Fibroblast of skin of left quadriceps (primary cell): ENCODE results near the gene OR4X1.
"Not testable (repeated sequence)": the region's sequence is repeated elsewhere in the genome, so short reads cannot be mapped to it uniquely, and the experiment has no call there.

Source experiments
- DNase-seq, 2 experiments: peaks; one replicate each; pipeline ENCODE4 v3.0.0-alpha.2; 2013; ENCODE audit warnings: low read depth in 2 of 2

The OR4X1 gene, protein sequence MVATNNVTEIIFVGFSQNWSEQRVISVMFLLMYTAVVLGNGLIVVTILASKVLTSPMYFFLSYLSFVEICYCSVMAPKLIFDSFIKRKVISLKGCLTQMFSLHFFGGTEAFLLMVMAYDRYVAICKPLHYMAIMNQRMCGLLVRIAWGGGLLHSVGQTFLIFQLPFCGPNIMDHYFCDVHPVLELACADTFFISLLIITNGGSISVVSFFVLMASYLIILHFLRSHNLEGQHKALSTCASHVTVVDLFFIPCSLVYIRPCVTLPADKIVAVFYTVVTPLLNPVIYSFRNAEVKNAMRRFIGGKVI

DNA sequence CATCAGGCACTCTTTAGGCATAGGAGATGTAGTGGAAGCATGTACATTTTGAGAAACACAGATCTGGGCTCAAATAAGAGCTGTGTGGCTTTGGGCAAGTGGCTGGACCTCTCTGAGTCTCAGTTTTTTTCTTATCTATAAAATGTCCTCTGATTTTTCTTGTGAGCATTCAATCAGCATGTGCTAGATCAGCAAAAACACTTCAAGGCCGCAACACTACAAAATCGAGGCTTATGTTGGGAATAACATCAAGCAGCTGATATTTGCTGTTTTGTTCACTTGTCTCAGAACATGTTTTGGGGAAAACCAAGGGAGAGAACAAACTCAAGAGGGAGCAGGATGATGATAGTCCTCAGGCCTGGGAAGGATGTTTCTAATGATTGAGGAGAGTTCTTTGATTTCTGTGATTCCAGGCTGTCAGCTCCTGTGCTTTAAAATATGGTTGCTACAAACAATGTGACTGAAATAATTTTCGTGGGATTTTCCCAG, at the start of gene OR4X1:
OR4X1 (plus strand) TSS at position 439 of the 489 bp plus-strand sequence; CDS start at position 439, 0 bp downstream.
- DNase-seq: no peak

DNA sequence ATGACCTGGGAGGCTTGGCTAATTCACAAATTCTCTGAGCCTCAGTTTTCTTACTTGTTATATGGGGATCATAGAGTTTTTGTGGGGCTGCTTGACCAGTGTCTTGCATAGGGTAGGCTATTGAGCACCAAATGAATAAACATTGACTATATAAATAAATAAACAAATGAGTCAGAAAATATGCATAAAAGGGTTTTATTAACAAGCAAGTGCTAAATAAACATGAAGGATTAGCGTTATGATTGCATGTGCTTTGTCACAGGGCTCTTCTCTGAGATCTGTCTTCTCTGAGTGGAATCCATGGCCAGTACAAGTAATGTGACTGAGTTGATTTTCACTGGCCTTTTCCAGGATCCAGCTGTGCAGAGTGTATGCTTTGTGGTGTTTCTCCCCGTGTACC, 47.2 kb upstream of the OR4X1 start, which contains the start of gene OR4B1:
OR4B1 (plus strand) TSS at position 301 of the 400 bp plus-strand sequence; CDS start at position 301, 0 bp downstream.
- no peak for DNase-seq

DNA sequence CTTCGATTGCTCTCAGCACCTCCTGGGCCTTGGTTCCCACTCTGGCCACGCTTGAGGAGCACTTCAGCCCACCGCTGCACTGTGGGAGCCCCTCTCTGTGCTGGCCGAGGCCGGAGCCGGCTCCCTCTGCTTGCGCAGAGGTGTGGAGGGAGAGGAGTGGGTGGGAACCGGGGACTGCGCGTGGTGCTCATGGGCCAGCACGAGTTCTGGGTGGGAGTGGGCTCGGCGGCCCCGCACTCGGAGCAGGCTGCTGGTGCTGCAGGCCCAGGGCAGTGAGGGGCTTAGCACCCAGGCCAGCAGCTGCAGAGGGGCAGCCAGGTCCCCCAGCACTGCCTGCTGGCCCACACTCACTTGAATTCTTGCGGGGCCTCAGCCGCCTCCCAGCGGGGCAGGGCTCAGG, 34.9 kb upstream of the OR4X1 start:
- no peak for DNase-seq

DNA sequence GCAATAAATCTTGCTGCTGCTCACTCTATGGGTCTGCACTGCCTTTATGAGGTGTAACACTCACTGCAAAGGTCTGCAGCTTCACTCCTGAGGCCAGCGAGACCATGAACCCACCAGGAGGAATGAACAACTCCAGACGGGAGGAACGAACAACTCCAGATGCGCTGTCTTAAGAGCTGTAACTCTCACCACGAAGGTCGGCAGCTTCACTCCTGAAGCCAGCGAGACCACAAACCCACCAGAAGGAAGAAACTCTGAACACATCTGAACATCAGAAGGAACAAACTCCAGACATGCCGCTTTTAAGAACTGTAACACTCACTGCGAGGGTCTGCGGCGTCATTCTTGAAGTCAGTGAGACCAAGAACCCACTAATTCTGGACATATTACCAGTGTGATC, 33.6 kb upstream of the OR4X1 start:
- DNase-seq: not testable (repeated sequence)

DNA sequence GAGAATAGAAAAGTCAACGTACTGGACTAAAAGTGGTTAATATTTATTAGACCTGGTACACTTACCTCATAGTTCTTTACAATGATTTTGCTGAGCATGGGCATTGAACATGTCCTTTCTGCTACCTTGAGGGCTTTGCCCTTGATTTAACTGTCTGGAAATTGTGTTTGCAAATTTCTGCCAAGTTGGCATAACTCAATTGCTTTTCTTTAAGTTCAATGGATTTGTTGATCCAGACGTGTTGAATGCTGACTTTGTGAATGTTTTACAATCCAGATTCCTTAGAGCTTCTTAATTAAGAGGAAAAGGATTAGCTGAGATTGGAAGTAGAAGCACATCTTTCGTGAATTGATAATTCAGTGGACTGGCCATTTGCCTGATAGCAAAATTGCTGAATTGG, 25.9 kb upstream of the OR4X1 start:
- no peak for DNase-seq

DNA sequence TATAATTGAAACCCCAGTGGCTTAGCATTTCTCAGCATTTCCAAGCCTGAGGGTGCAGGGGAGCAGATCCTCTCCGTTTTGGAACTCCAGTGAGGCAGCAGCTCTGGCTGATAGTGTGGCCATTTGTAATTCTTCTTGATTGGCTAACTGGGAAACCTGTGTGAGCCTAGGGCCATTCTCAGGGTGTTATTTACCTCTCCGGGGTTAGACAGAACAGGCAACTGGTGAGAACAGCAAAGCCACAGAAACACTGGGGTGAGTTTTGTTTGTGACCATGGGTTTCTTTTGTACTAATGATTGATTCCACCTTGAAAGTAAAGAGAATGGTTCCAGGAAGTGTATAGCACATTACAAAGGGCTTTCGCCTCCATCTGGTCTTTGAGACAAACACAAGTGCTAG, 21.2 kb upstream of the OR4X1 start:
- DNase-seq: no peak

DNA sequence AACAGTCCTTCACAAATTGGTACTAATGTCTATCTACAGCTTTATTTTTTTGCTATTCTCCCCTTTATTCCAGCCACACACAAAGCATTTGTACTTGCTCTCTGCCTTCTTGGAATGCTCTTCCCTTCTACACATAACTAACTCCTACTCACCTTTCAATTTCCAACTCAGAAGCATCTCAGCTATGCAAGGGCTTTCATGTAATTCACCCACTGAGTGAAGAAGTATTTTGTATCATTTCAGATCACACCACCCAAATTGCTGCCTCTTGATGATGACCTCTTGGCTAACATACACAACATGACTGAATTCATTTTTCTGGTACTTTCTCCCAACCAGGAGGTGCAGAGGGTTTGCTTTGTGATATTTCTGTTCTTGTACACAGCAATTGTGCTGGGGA, 18.9 kb upstream of the OR4X1 start, which contains the start of gene OR4X2:
OR4X2 (plus strand) TSS at position 301 of the 400 bp plus-strand sequence; CDS start at position 301, 0 bp downstream.
- no peak for DNase-seq

DNA sequence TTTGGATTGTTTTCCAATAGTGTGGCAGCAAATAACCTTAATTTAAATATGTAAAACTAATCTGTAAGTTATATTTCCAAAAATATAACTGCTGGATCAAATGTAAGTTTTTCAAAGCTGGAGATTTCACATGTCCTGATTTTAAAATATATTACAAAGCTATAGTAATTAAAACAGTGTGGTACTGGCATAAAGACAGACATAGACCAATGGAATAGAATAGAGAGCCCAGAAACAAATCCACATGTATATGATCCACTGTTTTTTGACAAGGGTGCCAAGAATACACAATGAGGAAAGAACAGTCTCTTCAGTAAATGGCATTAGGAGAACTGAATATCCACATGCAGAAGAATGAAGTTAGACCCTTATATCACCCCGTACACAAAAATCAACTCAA, 14.8 kb upstream of the OR4X1 start:
- no peak for DNase-seq

DNA sequence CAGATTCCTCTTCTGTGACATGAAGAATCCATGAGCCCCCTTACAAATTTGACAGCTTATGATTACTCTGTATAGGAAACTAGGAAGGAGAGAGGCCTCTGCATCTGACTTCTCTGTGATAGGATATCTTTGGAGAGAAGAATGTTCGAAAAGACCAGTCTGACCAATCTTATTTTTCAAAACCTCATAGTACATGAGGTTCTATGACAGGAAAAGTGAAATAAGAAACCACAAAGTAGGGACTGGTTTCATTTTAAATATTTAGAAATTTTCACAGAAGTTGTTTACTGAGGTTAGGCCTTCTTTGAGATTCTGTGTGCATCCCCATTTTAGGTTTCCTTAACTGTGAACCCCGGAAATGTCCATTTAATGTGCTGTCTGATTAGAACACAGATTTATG, 2.1 kb upstream of the OR4X1 start:
- no peak for DNase-seq

DNA sequence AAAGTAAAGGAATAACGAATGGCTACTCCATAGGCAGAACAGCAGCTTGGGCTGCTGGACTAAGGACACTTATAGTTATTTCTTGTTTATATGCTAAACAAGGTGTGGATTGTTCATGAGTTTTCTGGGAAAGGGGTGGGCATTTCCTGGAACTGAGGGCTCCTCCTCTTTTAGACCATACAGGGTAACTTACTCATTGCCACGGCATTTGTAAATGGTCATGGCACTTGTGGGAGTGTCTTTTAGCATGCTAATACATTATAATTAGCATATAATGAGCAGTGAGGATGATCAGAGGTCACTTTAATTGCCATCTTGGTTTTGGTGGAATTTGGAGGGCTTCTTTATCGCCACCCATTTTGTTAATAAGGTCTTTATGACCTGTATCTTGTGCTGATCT, 7.0 kb downstream of the OR4X1 start:
- DNase-seq: no peak

DNA sequence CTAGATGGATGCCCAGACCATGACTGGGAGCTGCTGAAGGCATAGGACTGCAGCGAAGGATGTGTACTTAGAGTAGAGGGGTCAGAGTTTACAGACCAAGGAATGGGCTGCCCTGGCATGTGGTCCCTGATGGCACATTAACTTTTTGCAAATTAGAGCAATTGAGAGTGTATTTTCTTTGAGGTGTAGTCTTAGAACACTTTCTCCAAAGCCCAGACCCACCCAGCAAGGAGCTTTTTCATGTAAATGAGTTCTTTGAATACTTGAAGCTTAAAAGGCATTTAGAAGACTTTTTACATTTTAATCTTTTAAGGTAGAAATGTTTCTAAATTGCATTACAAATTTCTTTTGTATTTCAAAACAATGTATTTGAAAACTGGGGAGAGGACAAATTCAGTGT, 8.9 kb downstream of the OR4X1 start:
- no peak for DNase-seq

DNA sequence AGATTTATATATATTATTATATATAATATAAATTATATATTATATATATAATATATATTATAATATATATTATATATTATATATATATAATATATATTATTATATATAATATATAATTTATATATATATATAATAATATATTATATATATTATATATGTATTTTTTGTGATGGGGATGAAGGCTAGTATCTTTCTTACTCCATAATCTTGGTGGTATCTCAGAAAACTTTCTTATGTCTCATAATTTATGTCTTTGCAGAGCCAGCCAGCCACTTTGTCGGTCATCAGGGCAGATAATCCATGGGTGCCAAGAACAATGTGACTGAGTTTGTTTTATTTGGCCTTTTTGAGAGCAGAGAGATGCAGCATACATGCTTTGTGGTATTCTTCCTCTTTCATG, 42.3 kb downstream of the OR4X1 start, which contains the start of gene OR4S1:
OR4S1 (plus strand) TSS at position 301 of the 400 bp plus-strand sequence; CDS start at position 301, 0 bp downstream.
- no peak for DNase-seq

DNA sequence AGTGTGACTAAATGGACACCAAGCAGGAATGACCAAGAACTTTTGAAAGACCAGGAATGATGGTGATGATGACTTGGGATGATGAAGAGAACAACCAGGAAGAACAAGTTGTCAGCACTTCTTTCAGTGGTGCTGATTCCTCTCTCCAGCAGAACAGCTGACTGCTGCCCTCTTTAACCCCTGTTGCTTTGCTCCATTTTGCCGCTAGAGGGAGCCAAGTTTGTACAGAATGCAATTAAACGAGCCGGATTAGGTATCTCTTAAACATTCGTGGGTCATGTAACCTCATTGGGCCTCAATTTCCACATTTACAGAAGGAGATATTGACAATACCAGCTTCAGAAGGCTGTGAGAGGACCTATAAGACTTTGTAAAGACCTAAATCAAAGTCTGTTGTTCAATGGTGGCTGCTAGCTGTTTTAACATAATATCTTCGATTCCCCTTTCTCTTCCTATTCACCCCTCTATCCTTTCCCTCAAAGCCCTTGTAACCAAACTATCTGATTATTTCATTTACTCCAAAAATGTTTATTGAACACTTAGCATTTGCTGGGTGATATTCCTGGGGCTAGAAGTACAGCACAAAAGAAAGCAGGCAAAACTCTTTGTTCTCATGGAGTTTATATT, 44.2 kb downstream of the OR4X1 start:
- DNase-seq: no peak

DNA sequence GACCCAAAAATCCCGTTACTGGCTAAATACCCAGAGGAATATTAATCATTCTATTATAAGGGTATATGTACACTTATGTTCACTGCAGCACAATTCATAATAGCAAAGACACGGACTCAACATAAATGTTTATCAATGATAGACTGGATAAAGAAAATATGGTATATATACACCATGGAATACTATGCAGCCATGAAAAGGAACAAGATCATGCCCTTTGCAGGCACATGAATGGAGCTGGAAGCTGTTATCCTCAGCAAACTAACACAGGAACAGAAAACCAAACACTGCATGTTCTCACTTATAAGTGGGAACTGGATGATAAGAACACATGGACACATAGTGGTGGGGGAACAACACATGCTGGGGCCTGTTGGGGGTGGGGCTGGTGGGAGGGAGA, 49.9 kb downstream of the OR4X1 start:
- DNase-seq: not testable (repeated sequence)
